HepG2 (cell line): Measurements from ENCODE around the gene CCDC170. TPM values are rescaled to one million over a fixed set of nuclear protein-coding genes. Genes with fewer than 3 reads are reported as not detected.
A peak's percentile ranks its signal among the peaks of the same experiment; 100 is the strongest.

ENCODE experiments used
- BORCS8-MEF2B ChIP-seq: sonication (generic); formaldehyde crosslinking; IDR thresholded peaks from 2 replicates; pipeline ENCODE4 v1.8.0; 2022; ENCODE audit warnings: mild to moderate bottlenecking, missing genetic modification reagents
- HNF1A ChIP-seq, 2 experiments: sonication (generic) in 1 of 2; formaldehyde crosslinking in 1 of 2; IDR thresholded peaks; 2 replicates each; pipeline versions ENCODE4 v1.4.0 to v1.6.1; 2016 to 2020; ENCODE audit warnings: borderline replicate concordance in 1 of 2, low read depth in 1 of 2, mild to moderate bottlenecking in 1 of 2, missing genetic modification reagents in 1 of 2
- HNF4A ChIP-seq: sonication (generic); formaldehyde crosslinking; IDR thresholded peaks from 2 replicates; pipeline ENCODE4 v1.4.0; 2020; ENCODE audit warnings: missing genetic modification reagents
- ISL2 ChIP-seq: sonication (generic); formaldehyde crosslinking; IDR thresholded peaks from 2 replicates; pipeline ENCODE4 v1.5.0; 2020; ENCODE audit warnings: missing genetic modification reagents
- JDP2 ChIP-seq: sonication (generic); formaldehyde crosslinking; IDR thresholded peaks from 2 replicates; pipeline ENCODE4 v1.8.1; 2022; ENCODE audit warnings: missing genetic modification reagents, borderline replicate concordance
- NKX3-1 ChIP-seq: sonication (generic); formaldehyde crosslinking; IDR thresholded peaks from 2 replicates; pipeline ENCODE4 v1.5.0; 2020; ENCODE audit warnings: missing genetic modification reagents
- NR2F2 ChIP-seq: IDR thresholded peaks from 2 replicates; pipeline ENCODE4 v1.6.1; 2012; ENCODE audit warnings: low read depth, inconsistent platforms, borderline replicate concordance
- STAG1 ChIP-seq: sonication (generic); formaldehyde crosslinking; IDR thresholded peaks from 2 replicates; pipeline ENCODE4 v1.4.0; 2020; ENCODE audit warnings: missing genetic modification reagents
- TRIM22 ChIP-seq: fragments of 450-650 bp; IDR thresholded peaks from 2 replicates; pipeline ENCODE4 v1.6.1; 2017
- ZBTB2 ChIP-seq: sonication (generic); formaldehyde crosslinking; IDR thresholded peaks from 2 replicates; pipeline ENCODE4 v1.8.0; 2022; ENCODE audit warnings: low read depth, missing genetic modification reagents
- ZNF331 ChIP-seq: sonication (generic); formaldehyde crosslinking; IDR thresholded peaks from 2 replicates; pipeline ENCODE4 v1.4.0; 2020; ENCODE audit warnings: missing genetic modification reagents
- ZNF343 ChIP-seq: sonication (generic); formaldehyde crosslinking; IDR thresholded peaks from 2 replicates; pipeline ENCODE4 v1.4.0; 2020; ENCODE audit warnings: mild to moderate bottlenecking, missing genetic modification reagents
- ZNF512 ChIP-seq: sonication (generic); formaldehyde crosslinking; IDR thresholded peaks from 2 replicates; pipeline ENCODE4 v1.4.0; 2020; ENCODE audit warnings: mild to moderate bottlenecking, missing genetic modification reagents
- ZNF605 ChIP-seq: sonication (generic); formaldehyde crosslinking; IDR thresholded peaks from 2 replicates; pipeline ENCODE4 v1.8.0; 2022; ENCODE audit warnings: mild to moderate bottlenecking, missing genetic modification reagents
- ZNF629 ChIP-seq: sonication (generic); formaldehyde crosslinking; conservative IDR thresholded peaks from 2 replicates; pipeline ENCODE4 v1.5.0; 2020; ENCODE audit warnings: missing genetic modification reagents
- polyA plus RNA-seq, 8 experiments: library from polyadenylated mRNA; depleted of rRNA in 3 of 8; stranded (reverse) in 7 of 8; unstranded in 1 of 8; fragments of >200 nt; fragmentation: Illumina TruSeq in 4 of 8; extraction: Trizol in 4 of 8; gene quantifications; 2 replicates each; pipeline versions ENCODE4 v1.2.1 to v1.2.3, GENCODE V29; 2011 to 2016; ENCODE audit warnings: low read depth in 4 of 8, missing spikeins in 1 of 8, mixed read lengths in 1 of 8; ENCODE audit not compliant: insufficient read depth in 1 of 8
- total RNA-seq, 5 experiments: library from RNA; depleted of rRNA; stranded (reverse); fragments of >200 nt; fragmentation: Illumina TruSeq; extraction: Trizol; gene quantifications; 2 replicates each; pipeline ENCODE4 v1.2.3, GENCODE V29; 2016; ENCODE audit warnings: low read depth in 1 of 5
- TF ChIP-seq, protein P1 (sequence below): sonication (generic); formaldehyde crosslinking; IDR thresholded peaks from 2 replicates; pipeline ENCODE4 v1.5.0; 2020; ENCODE audit warnings: missing genetic modification reagents
- TF ChIP-seq, protein P2 (sequence below): sonication (generic); formaldehyde crosslinking; IDR thresholded peaks from 2 replicates; pipeline ENCODE4 v1.5.1; 2020; ENCODE audit warnings: mild to moderate bottlenecking, missing genetic modification reagents, borderline replicate concordance

Gene CCDC170
- total and polyA plus RNA-seq, 2 of the 13 experiments (the other 11 are each of a cell fraction or from before 2014, with no cell fraction given): 0.90 to 5.1 TPM

DNA sequence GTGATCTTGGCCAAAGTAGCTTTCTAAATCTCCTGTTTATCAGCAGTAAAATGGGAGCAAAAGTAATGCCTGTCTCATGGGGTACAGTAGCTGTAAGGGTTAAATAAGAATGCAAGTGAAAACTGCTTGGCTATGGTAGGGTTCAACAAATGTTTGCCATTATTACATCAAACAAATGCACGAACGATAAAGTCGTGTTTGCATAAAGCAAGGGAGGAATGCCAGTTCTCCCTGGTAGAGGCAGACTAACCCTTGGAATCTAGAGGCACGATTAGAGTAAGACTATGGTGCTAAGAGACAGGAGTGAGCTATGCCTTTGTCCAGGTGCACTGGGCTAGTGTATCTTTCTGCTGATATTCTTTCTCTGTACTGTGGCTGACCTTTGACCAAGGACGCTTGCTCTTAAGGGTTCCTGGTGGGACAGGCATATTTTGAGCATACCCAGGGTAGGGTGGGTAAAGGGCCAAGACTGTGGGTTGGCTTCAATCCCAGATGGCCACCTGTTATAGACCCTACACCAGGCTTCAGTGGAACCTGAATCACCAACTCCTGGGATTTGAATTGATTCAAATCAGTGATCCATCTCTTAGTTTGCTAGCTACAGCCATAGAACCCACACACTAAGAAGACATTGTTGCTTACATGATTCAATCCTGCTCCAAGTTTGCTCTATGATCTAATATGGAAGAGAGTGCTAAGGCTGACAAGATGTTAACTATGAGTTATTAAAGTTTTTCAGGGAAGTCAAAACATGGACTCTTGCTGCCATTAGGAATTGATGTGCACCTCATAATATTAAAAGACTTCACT lies 139.9 kb downstream of the CCDC170 start (continued):
- TF ChIP-seq TRIM22 (no peak), ZNF343 (CRISPR knock-in tag) (no peak), ZNF331 (CRISPR knock-in tag) (0 out of 2 replicates have a peak, but pooled peaks have one; percentile 9), NR2F2 (peak; percentile 20; the same call in 1 of the 2 replicates), NKX3-1 (no peak), HNF1A (IDR thresholded peaks at IDR 0.05; ENCODE audit: low read depth) (no peak), HNF1A (CRISPR knock-in tag; IDR thresholded peaks at IDR 0.05; ENCODE audit: borderline replicate concordance) (no peak), ZNF512 (CRISPR knock-in tag) (no peak), BORCS8-MEF2B (CRISPR knock-in tag) (no peak), ZNF629 (CRISPR knock-in tag) (0 out of 2 replicates have a peak, but pooled peaks have one; percentile 42), STAG1 (CRISPR knock-in tag) (peak; percentile 5; the same call in 1 of the 2 replicates), HNF4A (CRISPR knock-in tag) (peak; percentile 57), JDP2 (CRISPR knock-in tag) (no peak), ISL2 (CRISPR knock-in tag) (peak; percentile 63; the same call in 1 of the 2 replicates), ZNF605 (CRISPR knock-in tag) (peak; percentile 50; the same call in 1 of the 2 replicates), ZBTB2 (CRISPR knock-in tag) (no peak)
- TF ChIP-seq, protein P1, sequence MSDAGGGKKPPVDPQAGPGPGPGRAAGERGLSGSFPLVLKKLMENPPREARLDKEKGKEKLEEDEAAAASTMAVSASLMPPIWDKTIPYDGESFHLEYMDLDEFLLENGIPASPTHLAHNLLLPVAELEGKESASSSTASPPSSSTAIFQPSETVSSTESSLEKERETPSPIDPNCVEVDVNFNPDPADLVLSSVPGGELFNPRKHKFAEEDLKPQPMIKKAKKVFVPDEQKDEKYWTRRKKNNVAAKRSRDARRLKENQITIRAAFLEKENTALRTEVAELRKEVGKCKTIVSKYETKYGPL: no peak
- TF ChIP-seq, protein P2, sequence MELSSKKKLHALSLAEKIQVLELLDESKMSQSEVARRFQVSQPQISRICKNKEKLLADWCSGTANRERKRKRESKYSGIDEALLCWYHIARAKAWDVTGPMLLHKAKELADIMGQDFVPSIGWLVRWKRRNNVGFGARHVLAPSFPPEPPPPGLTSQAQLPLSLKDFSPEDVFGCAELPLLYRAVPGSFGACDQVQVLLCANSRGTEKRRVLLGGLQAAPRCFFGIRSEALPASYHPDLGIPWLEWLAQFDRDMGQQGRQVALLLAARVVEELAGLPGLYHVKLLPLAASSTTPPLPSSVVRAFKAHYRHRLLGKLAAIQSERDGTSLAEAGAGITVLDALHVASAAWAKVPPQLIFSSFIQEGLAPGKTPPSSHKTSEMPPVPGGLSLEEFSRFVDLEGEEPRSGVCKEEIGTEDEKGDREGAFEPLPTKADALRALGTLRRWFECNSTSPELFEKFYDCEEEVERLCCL: no peak
